NCI-H510A treated with DMSO at 0.1 percent for 48 hours (cell line): ENCODE results near the gene APRT.
A peak's percentile ranks its signal among the peaks of the same experiment; 100 is the strongest.
"Not testable (repeated sequence)": the region's sequence is repeated elsewhere in the genome, so short reads cannot be mapped to it uniquely, and the experiment has no call there.

Experiments used
- DNase-seq: peaks from one replicate; lab custom pipeline; 2025; lab: John Stamatoyannopoulos, UW

APRT gene

GRCh38 chr16:88772871-88773811 lies 38.6 kb downstream of the APRT start:
- DNase-seq = no peak

- not testable (repeated sequence) for DNase-seq
These were observed 39.9 kb downstream of the APRT start for GRCh38 chr16:88771781-88772180.

GRCh38 chr16:88771294-88771772 lies 40.4 kb downstream of the APRT start:
- DNase-seq = no peak

DNA sequence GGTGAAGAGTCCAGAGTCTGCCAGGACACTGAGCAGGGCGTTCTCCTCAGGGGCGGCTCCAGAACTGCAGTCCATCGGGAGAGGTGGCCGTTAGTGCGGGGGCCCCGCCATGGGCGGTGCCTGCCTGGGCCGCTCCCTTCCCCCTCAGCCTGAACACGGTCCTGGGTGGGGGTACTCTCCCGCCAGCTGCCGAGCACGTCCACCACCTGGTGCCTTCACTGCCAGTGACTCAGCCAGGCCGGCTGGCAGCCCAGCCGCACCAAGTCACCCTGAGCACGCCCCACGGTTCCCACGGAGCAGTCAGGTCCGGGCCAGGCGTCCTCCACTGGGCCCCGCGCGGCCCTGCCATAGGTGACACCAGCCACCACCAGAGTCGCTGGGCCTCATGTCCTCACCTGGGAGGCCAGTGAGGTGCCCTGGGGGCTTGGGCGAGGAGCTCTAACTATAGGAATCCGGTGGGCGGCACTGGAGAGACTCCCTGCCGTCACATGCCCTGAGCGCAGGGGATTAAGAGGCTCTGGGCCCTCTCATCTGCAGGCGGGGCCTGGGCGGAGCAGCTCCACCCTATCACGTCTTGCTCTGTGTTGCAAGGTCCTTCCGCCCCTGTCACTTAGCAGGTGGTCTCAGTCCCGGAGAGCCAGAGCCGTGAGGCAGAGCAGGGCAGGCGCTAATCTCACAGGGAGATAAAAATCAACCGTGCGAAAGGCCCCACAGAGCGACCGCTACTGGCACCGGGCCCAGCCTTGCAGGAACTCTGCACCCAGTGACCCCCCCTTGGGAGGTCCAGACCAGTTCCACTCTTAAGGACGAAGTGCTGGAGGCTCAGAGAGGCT lies 41.1 kb downstream of the APRT start:
- DNase-seq = peak; percentile 12

- no peak for DNase-seq
These were observed 41.9 kb downstream of the APRT start for GRCh38 chr16:88769617-88770460.

- DNase-seq = no peak
These were observed 43.5 kb downstream of the APRT start for GRCh38 chr16:88768071-88768783.

- DNase-seq = no peak
These were observed 44.1 kb downstream of the APRT start for GRCh38 chr16:88767546-88768070.

- no peak for DNase-seq
These were observed 44.8 kb downstream of the APRT start for GRCh38 chr16:88766975-88767374.

DNA sequence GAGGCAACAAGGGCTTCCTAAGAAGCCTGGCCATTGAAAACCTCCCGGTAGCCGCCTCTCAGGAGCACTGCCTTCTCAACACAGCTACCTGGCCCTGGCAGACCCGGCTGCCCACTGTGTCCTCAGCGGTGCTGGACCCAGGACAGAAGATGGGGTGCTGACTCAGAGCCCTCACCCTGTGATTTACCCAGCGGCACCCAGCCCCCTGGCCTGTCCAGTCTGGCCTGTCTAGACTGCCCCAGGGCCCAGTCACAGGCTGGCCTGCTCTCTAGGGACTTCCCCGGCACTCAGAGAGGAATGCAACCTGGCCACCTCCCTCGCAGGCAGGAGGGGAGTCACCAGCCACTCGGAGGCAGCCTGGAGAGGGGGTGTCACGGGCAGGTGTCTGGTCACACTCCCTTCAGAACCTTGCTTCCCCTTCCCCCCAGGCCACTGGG lies 46.8 kb downstream of the APRT start:
- DNase-seq = no peak

- no peak for DNase-seq
These were observed 47.6 kb downstream of the APRT start for GRCh38 chr16:88764080-88764479.

DNA sequence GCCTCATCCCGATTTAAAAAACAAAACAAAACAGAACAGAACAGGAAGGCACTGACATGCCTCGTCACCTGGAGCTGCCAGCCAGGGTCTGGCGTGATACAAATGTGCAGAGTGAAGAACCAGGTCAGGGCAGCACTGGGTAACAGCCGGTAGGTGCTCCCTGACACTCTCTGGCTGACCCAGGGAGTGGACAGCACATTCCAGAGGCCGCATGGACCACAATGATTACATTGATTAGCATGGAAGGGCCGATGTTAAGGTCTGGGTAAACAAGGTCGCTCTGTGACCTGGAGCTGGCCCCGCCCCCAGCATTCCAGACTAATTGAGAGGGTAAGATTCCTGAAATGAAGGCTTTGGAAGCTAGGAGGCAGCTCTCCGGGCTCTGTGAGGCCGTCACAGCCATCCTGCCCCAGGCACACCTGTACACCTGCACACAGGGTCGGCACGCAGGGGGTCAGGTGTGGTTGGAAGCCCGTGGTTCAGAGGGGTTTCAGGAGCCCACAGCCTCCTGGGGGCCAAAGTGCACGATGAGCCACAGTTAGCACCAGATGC lies 48.1 kb downstream of the APRT start:
- DNase-seq = no peak

DNA sequence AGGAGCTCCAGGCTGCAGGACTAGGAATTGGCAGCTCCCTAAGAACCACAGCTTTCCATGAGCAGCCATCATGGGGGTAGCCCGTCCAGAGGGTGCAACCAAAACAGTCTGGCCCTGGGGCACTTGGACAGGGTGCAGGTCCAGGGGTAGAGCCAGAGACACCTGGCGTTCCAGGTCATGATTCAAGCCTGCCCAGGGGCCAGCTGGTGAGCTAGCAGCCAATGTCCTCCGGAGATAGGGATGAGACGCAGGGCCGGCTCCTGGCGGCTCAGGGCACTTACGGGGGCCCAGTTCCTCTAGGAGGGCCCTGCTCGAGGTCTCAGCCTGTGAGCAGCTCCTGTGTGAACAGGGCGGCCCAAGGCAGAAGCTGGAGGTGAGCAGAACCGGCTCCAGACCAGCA lies 48.8 kb downstream of the APRT start:
- DNase-seq = no peak

- no peak for DNase-seq
These were observed 49.4 kb downstream of the APRT start for GRCh38 chr16:88762258-88762870.

DNA sequence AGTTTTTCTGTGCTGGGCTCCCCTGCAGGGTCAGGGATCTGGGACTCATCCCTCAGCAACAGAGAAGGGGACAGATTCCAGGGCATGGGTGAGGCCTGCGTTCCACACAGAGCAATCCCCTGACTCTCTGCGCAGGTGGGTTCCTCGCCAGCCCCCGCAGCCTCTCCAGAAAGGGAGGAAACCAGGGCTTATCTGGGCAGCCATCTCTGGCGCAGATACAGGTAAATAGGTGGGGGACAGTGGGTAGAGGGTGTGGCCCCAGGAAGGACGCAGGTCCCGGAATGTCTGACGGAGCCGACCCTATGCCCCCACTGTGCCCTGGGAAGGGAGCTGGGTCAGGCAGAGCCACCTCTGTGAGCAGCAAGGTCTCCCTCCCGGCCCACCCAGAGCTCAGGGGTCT lies 49.9 kb downstream of the APRT start:
- DNase-seq = no peak

- no peak for DNase-seq
These were observed 50.6 kb downstream of the APRT start for GRCh38 chr16:88761143-88761534.

GRCh38 chr16:88760424-88761142 lies 51.1 kb downstream of the APRT start:
- DNase-seq = no peak

DNA sequence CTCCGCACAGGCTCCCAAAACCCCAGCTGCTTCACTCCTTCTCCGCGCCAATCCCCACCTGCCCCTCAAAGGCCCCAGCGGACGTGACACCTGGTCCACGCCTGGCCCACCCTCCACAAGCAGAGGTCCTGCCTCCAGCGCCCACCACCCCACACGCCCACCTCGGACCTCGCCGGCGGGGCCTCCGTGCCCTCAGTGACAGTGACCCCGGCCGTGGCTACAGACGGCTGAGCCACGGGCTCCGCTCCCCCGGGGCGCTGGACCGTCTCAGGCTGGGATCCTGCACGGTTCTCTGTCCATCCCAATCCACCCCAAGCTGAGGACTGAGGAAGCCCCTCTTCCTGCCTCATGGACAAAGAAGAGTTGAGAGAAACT lies 51.8 kb downstream of the APRT start:
- no peak for DNase-seq
